DMS153 treated with DMSO at 0.1 percent for 48 hours (cell line): ENCODE results near the gene ASMTL.
"Not testable (repeated sequence)": the region's sequence is repeated elsewhere in the genome, so short reads cannot be mapped to it uniquely, and the experiment has no call there.

ENCODE experiments used
- DNase-seq: peaks from one replicate; lab custom pipeline; 2025; ENCODE audit not compliant: unreplicated experiment; lab: John Stamatoyannopoulos, UW

Gene ASMTL

DNA sequence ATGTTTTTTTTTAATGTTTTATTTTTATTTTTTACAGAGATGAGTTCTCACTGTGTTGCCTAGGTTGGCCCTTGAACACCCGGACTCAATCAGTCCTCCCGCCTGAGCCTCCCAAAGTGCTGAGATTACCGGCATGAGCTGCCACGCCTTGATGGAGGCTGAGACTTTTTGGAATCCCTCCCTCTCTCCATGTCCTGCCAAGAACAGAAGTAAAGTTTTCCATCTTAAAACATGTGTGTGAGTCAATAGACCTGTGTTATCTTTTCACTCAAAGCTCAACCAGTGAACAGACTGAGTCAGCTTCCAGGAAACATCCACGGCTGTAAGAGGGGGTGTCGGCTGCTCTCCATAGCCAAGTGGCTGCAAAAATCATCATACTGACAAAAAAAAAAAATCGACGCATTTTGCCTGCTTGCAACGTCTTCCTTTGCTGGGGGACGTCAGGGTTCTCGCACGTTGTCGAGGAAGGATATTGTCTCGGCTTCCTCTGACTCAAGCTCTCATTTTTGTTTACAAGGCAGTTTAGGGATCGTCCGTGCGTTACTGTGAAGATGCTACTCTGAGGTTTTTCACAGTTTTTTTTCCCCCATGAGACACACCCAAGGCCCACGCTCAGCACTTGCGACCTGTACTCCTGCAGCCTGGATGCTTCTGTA lies 10.0 kb upstream of the ASMTL start:
- DNase-seq, result no peak

GRCh38 chrX:1462110-1462509 lies 9.4 kb upstream of the ASMTL start:
- DNase-seq, result no peak

DNA sequence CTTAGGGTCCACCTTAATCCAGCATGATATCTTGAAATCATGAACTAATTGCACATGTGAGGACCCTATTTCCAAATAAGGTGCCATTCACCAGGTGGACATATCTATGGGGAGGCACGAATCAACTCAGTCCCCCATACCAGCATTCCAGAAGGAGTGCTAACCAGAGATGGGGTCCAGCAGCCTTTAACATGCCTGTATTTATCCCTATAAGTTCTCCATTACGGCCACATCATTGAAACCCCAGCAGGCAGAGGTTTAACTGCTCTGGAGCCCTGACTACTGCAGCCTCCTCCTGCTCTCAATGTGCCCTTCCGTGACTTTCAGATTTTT lies 3.2 kb upstream of the ASMTL start:
- DNase-seq, result no peak

- DNase-seq, result no peak
Observed at GRCh38 chrX:1453951-1454785, 1.5 kb upstream of the ASMTL start.

- no peak for DNase-seq
Observed at GRCh38 chrX:1453395-1453783, 680 bp upstream of the ASMTL start.

DNA sequence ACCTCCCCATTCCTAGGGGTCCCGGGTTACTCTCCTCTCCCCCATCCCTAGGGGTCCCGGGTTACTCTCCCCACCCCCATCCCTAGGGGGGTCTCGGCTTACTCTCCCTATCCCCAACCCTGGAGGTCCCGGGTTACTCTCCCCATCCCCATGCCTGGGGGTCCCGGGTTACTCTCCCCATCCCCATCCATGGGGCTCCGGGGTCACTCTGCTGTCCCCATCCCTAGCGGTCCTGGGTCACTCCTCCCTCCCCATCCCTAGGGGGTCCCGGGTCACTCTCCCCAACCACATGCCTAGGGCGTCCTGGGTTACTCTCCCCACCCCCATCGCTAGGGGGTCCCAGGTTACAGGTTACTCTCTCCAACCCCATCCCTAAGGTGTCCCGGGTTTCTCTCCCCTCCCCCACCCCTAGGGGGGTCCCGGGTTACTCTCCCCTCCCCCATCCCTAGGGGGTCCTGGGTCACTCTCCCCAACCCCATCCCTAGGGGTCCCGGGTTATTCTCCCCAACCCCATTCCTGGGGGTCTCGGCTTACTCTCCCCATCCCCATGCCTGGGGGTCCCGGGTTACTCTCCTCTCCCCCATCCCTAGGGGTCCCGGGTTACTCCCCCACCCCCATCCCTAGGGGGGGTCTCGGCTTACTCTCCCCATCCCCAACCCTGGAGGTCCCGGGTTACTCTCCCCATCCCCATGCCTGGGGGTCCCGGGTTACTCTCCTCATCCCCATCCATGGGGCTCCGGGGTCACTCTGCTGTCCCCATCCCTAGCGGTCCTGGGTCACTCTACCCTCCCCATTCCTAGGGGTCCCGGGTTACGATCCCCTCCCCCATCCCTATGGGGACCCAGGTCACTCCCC lies 821 bp downstream of the ASMTL start:
- no peak for DNase-seq

GRCh38 chrX:1451251-1451660 lies 1.5 kb downstream of the ASMTL start:
- no peak for DNase-seq

GRCh38 chrX:1450361-1451161 lies 2.1 kb downstream of the ASMTL start:
- DNase-seq, result no peak

DNA sequence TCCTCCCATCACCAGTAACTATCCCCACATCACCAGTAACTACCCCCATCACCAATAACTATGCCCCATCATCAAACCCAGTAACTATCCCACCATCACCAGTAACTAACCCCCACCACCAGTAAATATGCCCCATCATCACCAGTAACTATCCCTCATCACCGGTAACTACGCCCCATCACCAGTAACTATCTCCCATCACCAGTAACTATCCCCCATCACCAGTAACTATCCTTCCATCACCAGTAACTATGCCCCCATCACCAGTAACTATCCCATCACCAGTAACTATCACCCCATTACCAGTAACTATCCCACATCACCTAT lies 2.9 kb downstream of the ASMTL start:
- DNase-seq, result no peak

DNA sequence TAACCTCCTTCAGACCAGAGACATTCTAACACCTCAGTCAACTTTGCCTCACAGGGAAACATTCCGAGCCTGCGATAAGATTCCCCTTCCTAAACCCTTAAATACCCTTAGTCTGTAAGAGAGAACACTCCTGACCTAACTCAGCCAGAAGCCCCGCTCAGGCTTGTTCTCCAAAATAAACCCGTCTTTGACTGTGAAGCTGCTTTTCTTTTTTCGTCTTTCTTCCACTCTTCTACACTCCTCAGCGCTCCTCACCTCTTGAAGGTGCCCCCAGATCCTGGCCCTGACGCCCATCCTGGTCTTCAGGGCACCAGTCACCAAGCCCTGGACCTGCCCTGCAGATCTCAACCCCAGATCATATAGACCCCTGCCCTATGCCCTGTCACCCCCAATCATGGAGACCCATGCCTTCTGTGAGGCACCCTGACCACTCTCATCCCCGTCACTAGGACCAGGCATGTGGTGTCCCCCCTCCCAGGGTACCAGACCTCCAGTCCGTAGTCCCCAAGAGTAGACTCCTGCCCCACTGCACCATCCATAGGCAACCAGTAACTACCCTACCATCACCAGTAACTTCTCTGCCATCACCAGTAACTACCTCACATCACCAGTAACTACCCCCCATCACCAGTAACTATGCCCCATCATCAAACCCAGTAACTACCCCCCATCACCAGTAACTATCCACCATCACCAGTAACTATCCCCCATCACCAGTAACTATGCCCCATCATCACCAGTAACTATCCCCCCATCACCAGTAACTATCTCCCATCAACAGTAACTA lies 3.5 kb downstream of the ASMTL start:
- no peak for DNase-seq

DNA sequence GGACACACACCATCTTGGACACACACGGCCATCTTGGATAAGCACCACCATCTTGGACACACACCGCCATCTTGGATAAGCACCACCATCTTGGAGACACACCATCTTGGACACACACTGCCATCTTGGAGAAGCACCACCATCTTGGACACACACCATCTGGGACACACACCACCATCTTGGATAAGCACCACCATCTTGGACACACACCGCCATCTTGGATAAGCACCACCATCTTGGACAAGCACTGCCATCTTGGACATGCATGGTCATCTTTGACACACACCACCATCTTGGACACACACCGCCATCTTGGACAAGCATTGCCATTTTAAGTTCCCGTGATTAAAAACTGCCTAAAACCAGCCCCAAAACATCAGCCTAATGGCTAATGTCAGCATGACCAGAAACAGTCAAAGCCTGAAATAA lies 4.1 kb downstream of the ASMTL start:
- not testable (repeated sequence) for DNase-seq

DNA sequence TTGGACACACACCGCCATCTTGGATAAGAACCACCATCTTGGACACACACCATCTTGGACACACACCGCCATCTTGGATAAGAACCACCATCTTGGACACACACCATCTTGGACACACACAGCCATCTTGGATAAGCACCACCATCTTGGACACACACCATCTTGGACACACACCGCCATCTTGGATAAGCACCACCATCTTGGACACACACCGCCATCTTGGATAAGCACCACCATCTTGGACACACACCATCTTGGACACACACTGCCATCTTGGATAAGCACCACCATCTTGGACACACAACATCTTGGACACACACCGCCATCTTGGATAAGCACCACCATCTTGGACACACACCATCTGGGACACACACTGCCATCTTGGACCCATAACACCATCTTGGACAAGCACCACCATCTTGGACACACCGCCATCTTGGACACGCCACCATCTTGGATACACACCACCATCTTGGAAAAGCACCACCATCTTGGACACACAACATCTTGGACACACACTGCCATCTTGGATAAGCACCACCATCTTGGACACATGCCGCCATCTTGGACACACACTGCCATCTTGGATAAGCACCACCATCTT lies 4.6 kb downstream of the ASMTL start:
- DNase-seq, result not testable (repeated sequence)

DNA sequence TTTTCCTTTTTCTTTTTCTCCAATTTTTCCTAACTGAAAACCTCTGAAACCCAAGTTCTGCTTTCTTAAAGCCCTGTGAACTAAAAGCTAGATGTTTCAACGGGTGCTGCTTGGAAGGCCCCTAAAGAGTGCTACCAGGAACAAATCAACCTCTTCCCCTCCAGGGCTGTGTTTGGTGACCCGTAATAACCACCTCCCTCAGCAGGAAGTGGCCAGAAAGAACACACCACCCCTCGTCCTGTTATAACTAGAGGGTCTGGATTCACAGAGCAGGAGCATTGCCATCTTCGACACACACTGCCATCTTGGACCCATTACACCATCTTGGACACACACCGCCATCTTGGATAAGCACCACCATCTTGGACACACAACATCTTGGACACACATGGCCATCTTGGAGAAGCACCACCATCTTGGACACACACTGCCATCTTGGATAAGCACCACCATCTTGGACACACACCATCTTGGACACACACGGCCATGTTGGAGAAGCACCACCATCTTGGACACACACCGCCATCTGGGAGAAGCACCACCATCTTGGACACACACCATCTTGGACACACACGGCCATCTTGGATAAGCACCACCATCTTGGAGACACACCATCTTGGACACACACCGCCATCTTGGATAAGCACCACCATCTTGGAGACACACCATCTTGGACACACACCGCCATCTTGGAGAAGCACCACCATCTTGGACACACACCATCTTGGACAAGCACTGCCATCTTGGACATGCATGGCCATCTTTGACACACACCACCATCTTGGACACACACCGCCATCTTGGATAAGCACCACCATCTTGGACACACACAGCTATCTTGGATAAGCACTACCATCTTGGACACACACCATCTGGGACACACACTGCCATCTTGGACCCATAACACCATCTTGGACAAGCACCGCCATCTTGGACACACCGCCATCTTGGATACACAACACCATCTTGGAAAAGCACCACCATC lies 5.4 kb downstream of the ASMTL start:
- not testable (repeated sequence) for DNase-seq

- no peak for DNase-seq
Observed at GRCh38 chrX:1444561-1445500, 7.9 kb downstream of the ASMTL start.

GRCh38 chrX:1443496-1444075 lies 9.1 kb downstream of the ASMTL start:
- DNase-seq, result no peak

GRCh38 chrX:1442724-1443367 lies 9.9 kb downstream of the ASMTL start:
- DNase-seq, result no peak
